Left colon (tissue), 2 donors: ENCODE data around the gene SLC26A8. TPM values are rescaled to one million over a fixed set of nuclear protein-coding genes. Genes with fewer than 3 reads are reported as not detected.
"Not testable (repeated sequence)": the region's sequence is repeated elsewhere in the genome, so short reads cannot be mapped to it uniquely, and the experiment has no call there.

Source experiments
- ATAC-seq: fragments of 200-7000 bp; cut with Tn5 transposase; one replicate; pipeline ENCODE4 v1.9.1; 2020; ENCODE audit warnings: mild to moderate bottlenecking, moderate library complexity
- DNase-seq, 2 donors: peaks; one replicate each; pipeline ENCODE4 v3.0.0-alpha.2; 2020
- intact Hi-C, 2 donors: fragments of 100-400 bp; cut with DNase I in 1 of 2; cut with micrococcal nuclease in 1 of 2; formaldehyde crosslinking; loops; one replicate each; pipeline versions ENCODE4 v1.11.2 to v1.14.0; 2022; cut with DNase I, micrococcal nuclease
- total RNA-seq, 2 donors: library from RNA; stranded (reverse); fragmentation: NEBNext Ultra II Directional; extraction: Animal tissue kit (Norgen Biotek cat#: 25700); gene quantifications; one replicate each; pipeline ENCODE4 v1.2.1, GENCODE V29; 2021
- donor health status: DM: no; HTN: no; CAD: no.
- donor health status: DM: yes; HTN: yes; CAD: no.

SLC26A8 gene
- total RNA-seq, 2 donors from 2014 or later = 0.18 to 0.50 TPM

DNA sequence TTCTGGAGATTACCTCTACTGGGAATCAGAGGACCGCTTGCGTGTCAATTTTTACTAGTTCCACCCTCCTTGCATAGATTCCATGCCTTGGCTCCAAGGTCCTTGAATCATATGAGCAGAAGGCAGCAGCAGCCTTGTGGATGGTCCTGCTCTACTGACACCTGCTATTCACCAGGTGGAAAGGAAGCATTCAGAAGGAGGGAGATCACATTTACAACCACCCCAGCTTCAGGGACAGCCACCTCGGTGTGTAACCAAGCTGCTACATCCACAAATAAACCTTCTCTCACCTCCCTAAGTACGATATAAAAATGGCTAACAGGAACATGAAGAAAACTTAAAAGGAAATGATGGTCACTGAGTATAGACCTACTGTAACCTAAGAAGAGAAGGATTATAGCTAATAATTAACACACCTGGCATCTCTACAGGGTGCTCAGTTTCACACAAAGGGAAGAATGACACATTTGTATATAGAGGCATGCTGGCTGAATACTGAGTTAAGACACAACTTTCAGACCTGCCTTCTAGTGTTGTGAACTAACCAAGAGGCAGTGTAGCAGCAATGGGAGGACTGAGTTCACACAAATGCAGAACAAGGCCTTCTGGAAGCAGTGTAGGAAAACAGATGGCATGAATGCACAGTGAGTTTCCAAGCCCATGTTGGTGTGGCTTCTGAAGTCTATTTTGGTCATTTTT is 57.2 kb downstream of the SLC26A8 start:
- DNase-seq (no peak), ATAC-seq (peak; percentile 75)
- intact Hi-C loops = no loop called here

DNA sequence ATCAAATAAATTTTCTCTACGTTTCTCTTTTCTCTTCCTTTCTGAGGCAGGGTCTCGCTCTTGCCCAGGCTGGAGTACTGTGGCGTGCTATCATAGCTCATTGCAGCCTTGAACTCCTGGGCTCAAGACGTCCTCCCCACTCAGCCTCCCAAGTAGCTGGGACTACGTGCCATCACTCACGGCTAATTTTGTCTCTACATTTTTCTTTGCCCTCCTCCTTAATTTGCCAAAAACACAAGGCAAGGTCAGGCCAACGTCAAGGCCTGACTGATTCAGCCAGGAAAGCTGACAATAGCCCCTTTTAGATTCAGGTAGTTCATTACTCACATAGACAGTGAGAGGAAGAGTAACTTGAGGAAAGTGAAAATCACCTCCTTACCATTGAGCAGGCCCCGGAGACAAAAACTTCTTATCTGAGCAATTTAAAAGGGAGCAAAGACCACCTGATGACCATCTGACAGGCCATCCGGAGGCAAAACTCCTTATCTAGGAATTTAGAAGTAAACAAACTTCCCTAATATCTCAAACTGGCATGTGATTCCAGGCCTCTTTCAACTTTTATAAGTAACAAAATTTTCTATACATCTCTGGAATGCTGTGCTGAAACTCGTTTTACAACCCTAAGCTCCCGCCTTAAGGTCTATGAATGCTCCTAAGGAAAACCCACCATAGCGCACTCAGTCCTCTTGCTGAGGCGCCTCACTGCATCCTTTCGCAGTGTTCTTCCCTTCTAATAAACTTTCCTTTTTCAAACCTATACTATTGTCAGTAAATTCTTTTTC is 61.5 kb downstream of the SLC26A8 start:
- no peak for DNase-seq

DNA sequence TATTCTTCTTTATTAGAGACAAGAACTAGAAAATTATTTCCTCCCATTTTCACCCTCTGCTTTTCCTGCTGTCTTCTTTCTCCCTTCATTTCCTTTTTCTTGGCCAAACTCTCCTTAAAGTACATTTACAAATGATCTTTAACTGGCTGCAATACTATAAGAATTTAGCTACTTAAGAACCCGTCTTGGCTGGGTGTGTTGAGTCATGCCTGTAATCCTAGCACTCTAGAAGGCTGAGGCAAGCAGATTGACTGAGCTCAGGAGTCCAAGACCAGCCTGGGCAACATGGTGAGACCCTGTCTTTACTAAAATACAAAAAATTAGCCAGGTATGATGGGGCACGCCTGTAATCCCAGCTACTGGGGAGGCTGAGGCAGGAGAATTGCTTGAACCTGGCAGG is 64.3 kb downstream of the SLC26A8 start:
- ATAC-seq = no peak
- intact Hi-C loops = no loop called here
- DNase-seq = no peak

More for the DNA sequence above, 61.5 kb downstream of the SLC26A8 start:
- ATAC-seq = no peak
- intact Hi-C loops = no loop called here

DNA sequence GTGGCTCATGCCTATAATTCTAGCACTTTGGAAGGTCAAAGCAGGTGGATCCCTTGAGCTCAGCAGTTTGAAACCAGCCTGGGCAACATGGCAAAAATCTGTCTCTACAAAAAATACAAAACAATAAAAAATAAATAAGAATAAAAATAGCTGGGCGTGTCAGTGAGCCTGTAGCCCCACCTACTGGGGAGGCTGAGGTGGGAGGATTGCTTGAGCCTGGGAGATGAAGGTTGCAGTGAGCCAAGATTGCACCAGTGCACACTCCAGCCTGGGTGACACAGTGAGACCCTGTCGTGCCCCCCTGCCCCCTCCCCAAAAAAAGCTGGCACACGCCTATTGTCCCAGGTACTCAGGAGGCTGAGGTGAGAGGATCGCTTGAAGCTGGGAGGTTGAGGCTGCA is 68.5 kb downstream of the SLC26A8 start:
- peak in 1 of 2 donors; percentile 9 for DNase-seq
- intact Hi-C loops = no loop called here
- ATAC-seq = peak; percentile 58

DNA sequence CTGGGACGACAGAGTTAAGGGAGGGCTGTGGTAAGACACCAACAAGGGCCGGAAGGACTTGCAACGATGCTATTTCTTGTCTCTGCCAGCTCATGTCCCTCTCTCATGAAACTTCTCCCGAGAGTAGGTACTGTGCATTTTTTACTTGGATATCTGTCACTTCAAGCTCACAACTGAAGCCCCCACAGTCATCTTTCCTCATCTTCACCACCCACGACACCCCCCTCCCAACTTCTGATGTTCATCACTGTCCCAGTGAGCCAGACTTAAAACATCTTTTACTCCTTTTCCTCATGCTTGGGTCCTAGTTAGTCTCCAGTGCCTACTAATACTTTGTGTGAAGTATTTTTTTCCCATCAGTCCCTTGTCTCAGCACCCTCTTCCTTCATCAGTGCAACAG is 68.9 kb downstream of the SLC26A8 start:
- ATAC-seq = no peak
- no peak for DNase-seq
- intact Hi-C loops = no loop called here

DNA sequence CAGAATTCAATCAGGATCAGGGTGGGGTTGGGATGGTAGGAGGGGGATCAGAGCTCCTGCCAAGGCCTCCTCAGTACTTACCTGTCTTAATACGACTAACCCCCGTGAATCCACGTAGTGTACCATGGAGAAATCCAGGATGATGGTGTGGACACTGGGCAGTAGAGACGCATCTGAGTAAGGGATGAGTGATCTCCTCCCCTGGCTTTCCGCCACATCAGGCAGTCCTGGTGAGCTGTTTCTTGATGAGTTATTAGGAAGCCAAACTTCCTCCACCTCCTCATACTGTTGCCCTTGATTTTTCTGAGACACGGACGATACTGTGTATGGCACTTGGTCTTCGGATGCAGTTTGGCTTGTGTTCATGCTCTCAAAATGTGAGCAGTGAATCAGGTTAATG is 69.4 kb downstream of the SLC26A8 start:
- DNase-seq (no peak), ATAC-seq (no peak)
- intact Hi-C loops = no loop called here

DNA sequence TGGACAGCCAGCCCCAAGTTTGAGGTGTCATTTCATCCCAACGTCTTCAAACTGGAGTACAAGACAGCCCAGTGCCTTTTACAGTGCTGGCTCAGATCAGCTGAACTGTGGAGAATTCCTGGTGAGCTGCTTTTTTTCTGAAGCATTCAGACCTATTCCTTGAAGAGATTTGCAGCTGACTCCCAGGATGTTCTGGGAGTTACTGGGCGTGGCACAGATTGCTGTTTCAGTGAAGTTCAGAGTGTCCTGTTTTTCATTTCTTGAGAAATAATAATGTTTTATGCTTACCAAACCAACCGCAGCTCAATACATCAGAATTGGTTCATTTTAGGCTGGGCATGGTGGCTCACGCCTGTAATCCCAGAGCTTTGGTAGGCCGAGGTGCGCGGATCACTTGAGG is 70.1 kb downstream of the SLC26A8 start:
- DNase-seq (no peak), ATAC-seq (peak; percentile 36)
- intact Hi-C loops = no loop called here

DNA sequence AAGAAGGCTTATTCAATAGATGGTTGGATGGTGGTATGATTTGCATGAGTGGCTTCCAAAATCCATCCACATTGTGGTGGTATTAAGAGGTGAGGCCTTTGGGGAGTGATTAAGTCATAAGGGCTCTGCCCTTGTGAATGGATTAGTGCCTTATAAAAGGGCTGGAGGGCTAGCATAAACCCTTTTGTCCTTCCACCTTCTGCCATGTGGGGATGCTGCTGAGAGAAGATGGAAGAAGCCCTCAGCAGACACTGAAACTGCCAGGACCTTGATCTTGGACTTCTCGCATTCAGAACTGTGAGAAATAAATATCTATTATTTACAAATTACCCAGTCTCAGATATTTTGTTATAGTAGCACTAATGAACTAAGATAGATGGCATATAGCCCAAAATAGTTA is 75.7 kb downstream of the SLC26A8 start:
- intact Hi-C loops = no loop called here
- DNase-seq (no peak), ATAC-seq (no peak)

DNA sequence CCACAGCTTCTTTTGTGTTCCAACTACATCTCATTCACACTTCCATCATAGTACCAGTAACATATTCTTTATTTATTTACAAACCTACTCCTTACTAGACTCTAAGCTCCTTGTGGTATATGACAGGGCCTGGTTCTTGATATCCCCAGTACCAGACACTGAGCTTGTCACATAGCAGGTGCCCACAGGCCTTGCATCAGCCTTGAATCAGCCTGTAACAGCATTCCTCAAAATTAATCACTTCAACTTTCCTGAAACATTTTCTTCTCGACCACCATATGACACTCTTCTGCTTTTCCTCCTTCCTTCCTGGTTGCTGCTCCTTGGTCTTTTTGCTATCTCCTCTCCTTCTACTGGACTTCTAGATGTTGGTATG is 78.8 kb downstream of the SLC26A8 start:
- DNase-seq (no peak), ATAC-seq (no peak)
- intact Hi-C loops = no loop called here

DNA sequence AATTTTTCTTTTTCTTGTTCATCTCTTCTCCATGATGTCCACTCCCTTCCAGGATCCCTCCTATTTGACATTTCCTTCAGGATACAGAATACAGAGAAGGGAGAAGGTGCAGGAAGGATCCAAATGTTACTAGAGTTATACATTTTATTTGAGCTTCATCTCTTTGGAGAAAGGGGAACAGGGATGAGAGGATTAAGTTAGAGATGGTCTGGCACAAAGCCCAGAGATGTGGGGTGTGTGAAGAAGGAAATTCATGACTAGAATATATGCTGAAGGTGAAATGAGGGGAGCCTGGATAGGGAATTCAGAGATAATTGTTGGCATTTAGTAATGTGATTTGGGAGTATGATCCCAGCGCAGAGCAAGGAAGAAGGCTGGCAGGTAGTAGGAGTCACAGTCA is 81.1 kb downstream of the SLC26A8 start:
- DNase-seq (no peak), ATAC-seq (no peak)
- intact Hi-C loops = no loop called here

DNA sequence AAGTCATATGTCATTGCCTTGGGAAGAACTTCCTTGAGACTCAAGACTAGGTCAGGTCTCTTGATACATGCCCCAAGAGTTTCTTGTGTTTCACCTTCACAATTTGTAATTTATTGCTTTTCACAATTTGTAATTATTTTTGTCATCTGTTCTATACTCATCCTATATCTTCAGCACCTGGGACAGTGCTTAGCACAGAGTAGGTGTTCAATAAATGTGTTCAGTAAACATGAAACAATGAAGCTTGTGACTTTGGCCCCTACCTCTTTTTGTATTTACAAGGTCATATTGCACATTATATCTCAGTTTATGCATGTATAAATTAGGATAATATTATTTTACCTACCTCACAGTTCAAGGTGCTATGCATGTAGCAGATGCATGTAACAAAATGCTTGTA is 82.1 kb downstream of the SLC26A8 start:
- ATAC-seq = no peak
- DNase-seq = no peak
- intact Hi-C loops = no loop called here

DNA sequence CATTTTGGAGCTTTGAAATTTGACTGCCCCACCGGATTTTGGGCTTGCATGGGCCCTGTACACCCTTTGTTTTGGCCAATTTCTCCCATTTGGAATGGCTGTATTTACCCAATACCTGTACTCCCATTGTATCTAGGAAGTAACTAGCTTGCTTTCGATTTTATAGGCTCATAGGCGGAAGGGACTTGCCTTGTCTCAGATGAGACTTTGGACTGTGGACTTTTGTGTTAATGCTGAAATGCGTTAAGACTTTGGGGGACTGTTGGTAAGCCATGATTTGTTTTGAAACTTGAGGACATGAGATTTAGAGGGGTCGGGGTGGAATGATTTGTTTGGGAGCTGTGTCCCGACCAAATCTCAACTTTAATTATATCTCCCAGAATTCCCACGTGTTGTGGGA is 83.3 kb downstream of the SLC26A8 start:
- ATAC-seq = peak; percentile 42
- DNase-seq, intact Hi-C loops: not testable (repeated sequence)

DNA sequence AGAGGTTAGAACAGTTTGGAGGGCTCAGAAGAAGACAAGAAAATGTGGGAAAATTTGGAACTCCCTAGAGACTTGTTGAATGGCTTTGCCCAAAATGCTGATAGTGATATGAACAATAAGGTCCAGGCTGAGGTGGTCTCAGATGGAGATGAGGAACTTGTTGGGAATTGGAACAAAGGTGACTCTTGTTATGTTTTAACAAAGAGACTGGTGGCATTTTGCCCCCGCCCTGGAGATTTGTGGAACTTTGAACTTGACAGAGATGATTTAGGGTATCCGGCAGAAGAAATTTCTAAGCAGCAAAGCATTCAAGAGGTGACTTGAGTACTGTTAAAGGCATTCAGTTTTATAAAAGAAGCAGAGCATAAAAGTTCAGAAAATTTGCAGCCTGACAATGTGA is 84.4 kb downstream of the SLC26A8 start:
- DNase-seq = peak in 1 of 2 donors; percentile 22
- intact Hi-C loops, ATAC-seq: not testable (repeated sequence)

DNA sequence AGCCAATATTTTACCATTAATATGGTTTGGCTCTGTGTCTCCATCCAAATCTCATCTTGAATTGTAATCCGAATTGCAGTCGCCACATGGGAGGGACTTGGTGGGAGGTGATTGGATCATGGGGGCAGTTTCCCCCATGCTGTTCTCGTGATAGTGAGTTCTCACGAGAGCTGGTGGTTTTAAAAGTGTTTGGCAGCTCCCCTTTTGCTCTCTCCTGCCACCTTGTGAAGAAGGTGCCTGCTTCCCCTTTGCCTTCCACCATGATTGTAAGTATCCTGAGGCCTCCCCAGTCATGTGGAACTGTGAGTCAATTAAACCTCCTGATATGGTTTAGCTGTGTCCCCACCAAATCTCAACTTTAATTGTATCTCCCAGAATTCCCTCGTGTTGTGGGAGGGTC is 85.2 kb downstream of the SLC26A8 start:
- intact Hi-C loops, DNase-seq, ATAC-seq: not testable (repeated sequence)

DNA sequence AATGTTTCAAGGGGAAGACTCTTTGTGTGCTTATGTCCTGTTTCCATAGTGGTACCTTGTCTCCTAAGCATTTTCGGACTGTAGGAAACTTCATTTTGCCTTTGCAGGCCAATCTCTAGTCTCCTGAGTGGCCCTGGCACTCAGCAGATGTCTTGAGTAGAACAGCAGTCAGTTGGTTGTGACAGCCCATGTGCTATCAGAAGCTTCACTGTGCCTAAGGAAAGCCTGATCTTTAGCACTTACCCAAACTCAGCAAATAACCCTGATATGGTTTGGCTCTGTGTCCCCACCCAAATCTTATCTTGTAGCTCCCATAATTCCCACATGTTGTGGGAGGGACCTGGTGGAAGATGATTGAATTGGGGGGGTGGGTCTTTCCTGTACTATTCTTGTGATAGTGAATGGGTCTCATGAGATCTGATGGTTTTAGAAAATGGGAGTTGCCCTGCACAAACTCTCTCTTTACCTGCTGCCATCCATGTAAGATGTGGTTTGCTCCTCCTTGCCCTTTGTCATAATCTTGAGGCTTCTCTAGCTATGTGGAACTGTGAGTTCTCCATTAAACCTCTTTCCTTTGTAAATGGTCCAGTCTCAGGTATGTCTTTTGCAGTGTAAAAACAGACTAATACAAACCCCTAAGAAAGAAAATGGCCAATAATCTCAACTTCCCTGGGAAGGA is 87.6 kb downstream of the SLC26A8 start:
- DNase-seq (no peak), ATAC-seq (no peak)
- intact Hi-C loops = no loop called here

DNA sequence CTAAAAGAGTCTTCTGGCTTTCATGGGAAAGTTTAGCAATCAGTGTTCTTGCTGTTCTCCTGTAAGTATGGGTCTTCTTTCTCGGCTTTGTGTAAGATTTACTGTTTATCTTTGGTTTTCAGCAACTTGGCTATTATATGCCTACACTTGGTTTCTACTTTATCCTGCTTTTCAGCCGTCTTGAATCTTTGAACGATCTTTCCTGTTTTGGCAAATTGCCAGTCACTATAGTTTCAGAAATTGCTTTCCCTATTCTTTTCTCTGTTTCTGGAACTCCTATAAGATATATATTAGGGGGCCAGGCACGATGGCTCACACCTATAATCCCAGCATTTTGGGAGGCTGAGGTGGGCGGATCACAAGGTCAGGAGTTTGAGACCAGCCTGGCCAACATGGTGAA is 89.0 kb downstream of the SLC26A8 start:
- intact Hi-C loops = no loop called here
- DNase-seq (no peak), ATAC-seq (no peak)

DNA sequence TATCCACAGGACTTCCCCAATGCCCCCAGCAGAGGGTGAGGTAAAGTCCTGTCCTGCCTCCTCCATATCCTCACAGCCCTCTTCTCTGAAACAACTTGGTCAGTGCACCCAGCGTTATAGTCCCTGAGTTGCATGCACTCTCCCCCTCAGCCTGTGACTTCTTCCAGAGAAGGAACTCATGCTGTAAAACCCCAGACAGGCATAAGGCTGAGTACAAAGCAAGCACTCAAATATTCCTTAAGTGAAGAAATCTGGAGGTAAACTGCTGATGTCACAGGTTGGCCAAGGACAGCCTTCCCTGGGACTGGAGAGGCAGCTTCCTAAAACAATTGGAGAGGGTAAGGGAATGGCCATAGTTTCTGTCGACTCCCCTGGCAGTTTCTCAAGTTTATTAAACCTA is 90.6 kb downstream of the SLC26A8 start:
- intact Hi-C loops = no loop called here
- ATAC-seq (no peak), DNase-seq (no peak)

DNA sequence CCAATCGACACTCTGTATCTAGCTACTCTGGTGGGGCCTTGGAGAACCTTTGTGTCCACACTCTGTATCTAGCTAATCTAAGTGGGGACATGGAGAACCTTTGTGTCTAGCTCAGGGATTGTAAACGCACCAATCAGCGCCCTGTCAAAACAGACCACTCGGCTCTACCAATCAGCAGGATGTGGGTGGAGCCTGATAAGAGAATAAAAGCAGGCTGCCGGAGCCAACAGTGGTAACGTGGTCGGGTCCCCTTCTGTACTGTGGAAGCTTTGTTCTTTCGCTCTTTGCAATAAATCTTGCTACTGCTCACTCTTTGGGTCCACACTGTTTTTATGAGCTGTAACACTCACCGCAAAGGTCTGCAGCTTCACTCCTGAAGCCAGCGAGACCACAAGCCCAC is 92.6 kb downstream of the SLC26A8 start:
- DNase-seq, ATAC-seq, intact Hi-C loops: not testable (repeated sequence)

DNA sequence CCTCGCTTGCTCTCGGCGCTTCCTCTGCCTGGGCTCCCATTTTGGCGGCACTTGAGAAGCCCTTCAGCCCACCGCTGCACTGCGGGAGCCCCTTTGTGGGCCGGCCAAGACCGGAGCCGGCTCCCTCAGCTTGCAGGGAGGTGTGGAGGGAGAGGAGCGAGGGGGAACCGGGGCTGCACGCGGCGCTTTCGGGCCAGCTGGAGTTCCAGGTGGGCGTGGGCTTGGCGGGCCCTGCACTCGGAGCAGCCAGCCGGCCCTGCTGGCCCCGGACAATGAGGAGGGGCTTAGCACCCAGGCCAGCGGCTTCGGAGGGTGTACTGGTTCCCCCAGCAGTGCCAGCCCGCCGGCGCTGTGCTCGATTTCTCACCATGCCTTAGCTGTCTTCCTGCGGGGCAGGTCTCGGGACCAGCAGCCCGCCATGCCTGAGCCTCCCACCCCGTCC is 93.3 kb downstream of the SLC26A8 start:
- DNase-seq (no peak), ATAC-seq (no peak)
- intact Hi-C loops = no loop called here

DNA sequence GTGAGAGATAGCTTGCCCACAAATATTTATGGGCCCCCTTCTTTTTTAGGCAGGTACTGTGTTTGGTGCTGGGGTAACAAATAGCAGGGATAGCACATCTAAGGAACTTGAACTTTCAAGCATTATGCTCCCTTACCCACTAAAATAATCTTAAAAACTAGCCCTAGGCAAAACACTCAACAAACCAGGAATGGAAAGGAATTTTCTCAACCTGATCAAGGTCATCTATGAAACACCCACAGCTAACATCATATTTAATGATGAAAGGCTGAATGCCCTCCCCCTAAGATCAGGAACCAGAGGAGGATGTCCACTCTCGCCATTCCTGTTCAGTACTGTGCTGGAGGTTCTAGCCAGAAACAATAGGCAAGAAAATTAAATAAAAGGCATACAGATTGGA is 94.8 kb downstream of the SLC26A8 start:
- no peak for DNase-seq
- ATAC-seq = no peak
- intact Hi-C loops = no loop called here
